Cortex of kidney (tissue), 1 donor: ENCODE measurements around the gene DDIT4.
"Not testable (repeated sequence)": the region's sequence is repeated elsewhere in the genome, so short reads cannot be mapped to it uniquely, and the experiment has no call there.

Experiments used
- DNase-seq: peaks from one replicate; lab custom pipeline; 2025; lab: John Stamatoyannopoulos, UW

DDIT4 gene

GRCh38 chr10:72273410-72274212 lies at the start of gene DDIT4:
Gene DDIT4 (plus strand): TSS chr10:72273924. CDS start chr10:72274217, 293 bp downstream.
- DNase-seq, result peak; percentile 97

- not testable (repeated sequence) for DNase-seq
These were observed 49.5 kb upstream of the DDIT4 start for GRCh38 chr10:72224191-72224590.

- DNase-seq, result no peak
These were observed 47.2 kb upstream of the DDIT4 start for GRCh38 chr10:72226418-72227027.

- DNase-seq, result no peak
These were observed 45.9 kb upstream of the DDIT4 start for GRCh38 chr10:72227826-72228225.

GRCh38 chr10:72228318-72228751 lies 45.4 kb upstream of the DDIT4 start:
- DNase-seq, result no peak

GRCh38 chr10:72229261-72230251 lies 44.2 kb upstream of the DDIT4 start:
- DNase-seq, result no peak

GRCh38 chr10:72233621-72234020 lies 40.1 kb upstream of the DDIT4 start:
- no peak for DNase-seq

- DNase-seq, result no peak
These were observed 39.1 kb upstream of the DDIT4 start for GRCh38 chr10:72234560-72235095.

- no peak for DNase-seq
These were observed 38.0 kb upstream of the DDIT4 start for GRCh38 chr10:72235544-72236279.

GRCh38 chr10:72238392-72239175 lies 35.1 kb upstream of the DDIT4 start:
- no peak for DNase-seq

GRCh38 chr10:72239409-72239808 lies 34.3 kb upstream of the DDIT4 start:
- DNase-seq, result no peak

- DNase-seq, result no peak
These were observed 33.4 kb upstream of the DDIT4 start for GRCh38 chr10:72240371-72240770.

- DNase-seq, result no peak
These were observed 32.0 kb upstream of the DDIT4 start for GRCh38 chr10:72241691-72242252.

GRCh38 chr10:72242675-72243074 lies 31.0 kb upstream of the DDIT4 start:
- DNase-seq, result no peak

GRCh38 chr10:72243822-72244437 lies 29.8 kb upstream of the DDIT4 start:
- no peak for DNase-seq

- DNase-seq, result no peak
These were observed 29.1 kb upstream of the DDIT4 start for GRCh38 chr10:72244573-72245038.

- DNase-seq, result no peak
These were observed 27.7 kb upstream of the DDIT4 start for GRCh38 chr10:72245949-72246525.

- DNase-seq, result no peak
These were observed 25.1 kb upstream of the DDIT4 start for GRCh38 chr10:72248468-72249151.
